GM23338 (cell line): Measurements from ENCODE around the gene SMURF1. TPM values are rescaled to one million over a fixed set of nuclear protein-coding genes. Genes with fewer than 3 reads are reported as not detected.

Experiments
- ATAC-seq: fragments of 200-7000 bp; cut with Tn5 transposase; 3 replicates; pipeline ENCODE4 v1.9.1; 2020
- DNase-seq: peaks from one replicate; pipeline ENCODE4 v3.0.0-alpha.2; 2015; ENCODE audit warnings: low spot score
- H2AFZ ChIP-seq: fragments of 200-600 bp; sonication (generic); 2 replicates; pipeline ENCODE4 v1.8.0; 2016; ENCODE audit warnings: antibody characterized with exemption, mild to moderate bottlenecking, moderate library complexity
- H3F3A ChIP-seq: fragments of 200-600 bp; sonication (generic); replicated peaks from 2 replicates; pipeline ENCODE4 v1.8.0; 2017; ENCODE audit warnings: antibody characterized with exemption, mixed run types, low read depth
- H3K27ac ChIP-seq: fragments of 200-600 bp; sonication (generic); 2 replicates; pipeline ENCODE4 v1.6.1; 2016; ENCODE audit warnings: low read depth
- H3K27me3 ChIP-seq: fragments of 200-600 bp; sonication (generic); 2 replicates; pipeline ENCODE4 v1.8.0; 2016; ENCODE audit warnings: mild to moderate bottlenecking, mixed run types, moderate library complexity; ENCODE audit not compliant: insufficient read depth
- H3K36me3 ChIP-seq: fragments of 200-600 bp; sonication (generic); 2 replicates; pipeline ENCODE4 v1.8.0; 2016; ENCODE audit warnings: mild to moderate bottlenecking; ENCODE audit not compliant: insufficient read depth
- H3K4me1 ChIP-seq: fragments of 200-600 bp; sonication (generic); 2 replicates; pipeline ENCODE4 v1.8.0; 2016; ENCODE audit warnings: mild to moderate bottlenecking, moderate library complexity; ENCODE audit not compliant: insufficient read depth
- H3K4me2 ChIP-seq: fragments of 200-600 bp; sonication (generic); 2 replicates; pipeline ENCODE4 v1.7.1; 2017; ENCODE audit warnings: mixed run types
- H3K4me3 ChIP-seq: fragments of 200-600 bp; sonication (generic); 2 replicates; pipeline ENCODE4 v1.6.1; 2016; ENCODE audit warnings: mixed run types
- H3K79me2 ChIP-seq: fragments of 200-600 bp; sonication (generic); replicated peaks from 2 replicates; pipeline ENCODE4 v1.8.0; 2017; ENCODE audit warnings: mild to moderate bottlenecking; ENCODE audit not compliant: insufficient read depth
- H3K9me2 ChIP-seq: fragments of 200-600 bp; sonication (generic); 2 replicates; pipeline ENCODE4 v1.8.0; 2017; ENCODE audit not compliant: insufficient read depth
- H4K20me1 ChIP-seq: fragments of 200-600 bp; sonication (generic); replicated peaks from 2 replicates; pipeline ENCODE4 v1.8.0; 2017; ENCODE audit warnings: mild to moderate bottlenecking; ENCODE audit not compliant: insufficient read depth
- H3K27ac Mint-ChIP-seq: 2 replicates; pipeline ENCODE4 v1.8.0; 2020; ENCODE audit warnings: inconsistent platforms, mild to moderate bottlenecking, moderate library complexity, mixed read lengths
- H3K27me3 Mint-ChIP-seq: 3 replicates; pipeline ENCODE4 v1.8.0; 2022; ENCODE audit warnings: low read depth, mild to moderate bottlenecking, moderate library complexity, mixed read lengths, inconsistent platforms; ENCODE audit not compliant: insufficient read depth, poor library complexity
- H3K36me3 Mint-ChIP-seq: 3 replicates; pipeline ENCODE4 v1.8.0; 2021; ENCODE audit warnings: low read depth, mild to moderate bottlenecking, inconsistent platforms, moderate library complexity, mixed read lengths
- H3K4me1 Mint-ChIP-seq: 3 replicates; pipeline ENCODE4 v1.8.0; 2020; ENCODE audit warnings: mild to moderate bottlenecking, inconsistent platforms, mixed read lengths
- H3K4me3 Mint-ChIP-seq: 3 replicates; pipeline ENCODE4 v1.8.0; 2021; ENCODE audit warnings: moderate library complexity, mild to moderate bottlenecking, inconsistent platforms, mixed read lengths
- H3K9me3 Mint-ChIP-seq: 3 replicates; pipeline ENCODE4 v1.8.0; 2020; ENCODE audit warnings: moderate library complexity, mild to moderate bottlenecking, inconsistent platforms, mixed read lengths
- CREB1 ChIP-seq: fragments of 250-450 bp; sonication (Bioruptor Pico); IDR thresholded peaks from 2 replicates; pipeline ENCODE4 v1.5.0; 2020; ENCODE audit warnings: low read depth, mild to moderate bottlenecking, moderate library complexity
- CTCF ChIP-seq, 2 experiments: fragments of 200-600 bp in 1 of 2; sonication (generic) in 1 of 2; conservative IDR thresholded peaks; 2 replicates each; pipeline versions ENCODE4 v1.5.1 to v1.6.1; 2016 to 2017; ENCODE audit warnings: antibody characterized with exemption in 2 of 2, low read depth in 2 of 2, mild to moderate bottlenecking in 2 of 2, moderate library complexity in 1 of 2
- ETS1 ChIP-seq: IDR thresholded peaks from 2 replicates; pipeline ENCODE4 v1.6.1; 2016; ENCODE audit warnings: antibody characterized with exemption
- EZH2 ChIP-seq: fragments of 200-600 bp; sonication (generic); IDR thresholded peaks from one replicate; pipeline ENCODE4 v1.8.0; 2017; ENCODE audit warnings: antibody characterized with exemption, mild to moderate bottlenecking, low read depth; ENCODE audit not compliant: unreplicated experiment
- EZH2phosphoT487 ChIP-seq: fragments of 200-600 bp; sonication (generic); IDR thresholded peaks from one replicate; pipeline ENCODE4 v1.8.1; 2018; ENCODE audit warnings: antibody characterized with exemption; ENCODE audit not compliant: unreplicated experiment
- JUNB ChIP-seq: IDR thresholded peaks from one replicate; pipeline ENCODE4 v1.6.1; 2016; ENCODE audit warnings: antibody characterized with exemption; ENCODE audit not compliant: unreplicated experiment
- NANOG ChIP-seq: IDR thresholded peaks from 2 replicates; pipeline ENCODE4 v1.6.1; 2016; ENCODE audit warnings: antibody characterized with exemption, borderline replicate concordance
- POLR2AphosphoS5 ChIP-seq: IDR thresholded peaks from 2 replicates; pipeline ENCODE4 v1.6.1; 2016; ENCODE audit warnings: antibody characterized with exemption, low read depth
- STAT1 ChIP-seq: IDR thresholded peaks from one replicate; pipeline ENCODE4 v1.6.1; 2016; ENCODE audit warnings: antibody characterized with exemption; ENCODE audit not compliant: unreplicated experiment
- ZNF114 ChIP-seq: fragments of 250-450 bp; sonication (Bioruptor Pico); IDR thresholded peaks from 2 replicates; pipeline ENCODE4 v1.5.0; 2020; ENCODE audit warnings: mild to moderate bottlenecking, moderate library complexity
- ZNF331 ChIP-seq: fragments of 250-450 bp; sonication (Bioruptor Pico); IDR thresholded peaks from 2 replicates; pipeline ENCODE4 v1.5.0; 2020; ENCODE audit warnings: low read depth, mild to moderate bottlenecking, moderate library complexity
- polyA plus RNA-seq: library from polyadenylated mRNA; unstranded; fragments of >200 nt; fragmentation: Nextera tagmentation; extraction: Ambion mirVana; gene quantifications from 2 replicates; pipeline ENCODE4 v1.2.1, GENCODE V29; 2016
- total RNA-seq: library from RNA; depleted of rRNA; stranded (reverse); fragments of >200 nt; shearing (Covaris generic); gene quantifications from 2 replicates; pipeline ENCODE4 v1.2.3, GENCODE V29; 2014
- TF ChIP-seq, protein P1 (sequence below): IDR thresholded peaks from one replicate; pipeline ENCODE4 v1.6.1; 2018; ENCODE audit warnings: antibody characterized with exemption; ENCODE audit not compliant: unreplicated experiment

Gene SMURF1
- total and polyA plus RNA-seq, 2 experiments from 2014 or later, result 5.8 to 23.9 TPM

DNA sequence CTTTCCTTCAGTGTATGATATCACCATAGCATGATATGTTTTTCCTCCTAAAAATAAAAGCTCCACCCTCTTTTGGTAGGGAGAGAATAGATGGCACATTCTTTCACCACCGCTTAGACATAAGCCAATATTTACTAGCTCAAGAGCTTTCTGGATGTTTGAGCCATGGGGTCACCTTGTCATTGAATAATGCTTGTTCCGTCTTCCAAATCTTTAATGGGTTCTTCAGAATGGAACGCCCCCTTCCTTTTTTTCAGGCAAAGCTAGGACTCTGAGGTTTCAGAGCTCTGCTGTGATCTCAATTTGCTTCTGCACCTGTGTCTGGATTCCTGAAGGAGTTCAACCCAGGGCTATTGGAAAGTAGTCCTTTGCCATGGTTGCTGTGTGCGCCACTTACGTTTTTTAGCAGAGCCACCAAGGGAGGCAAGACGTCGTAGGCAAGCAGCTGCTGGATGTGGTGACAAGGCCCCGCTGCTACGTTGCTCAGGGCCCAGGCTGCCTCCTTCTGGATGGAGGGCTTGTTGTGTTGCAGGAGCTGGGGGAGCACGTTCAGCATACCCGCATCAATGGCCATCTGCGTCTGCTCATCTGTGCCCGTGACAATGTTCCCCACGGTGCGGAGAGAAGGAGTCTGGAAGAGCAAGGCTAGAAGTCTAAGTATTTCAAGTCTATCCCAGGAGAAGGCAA, 40.8 kb upstream of the SMURF1 start:
- Histone ChIP-seq H2AFZ (peak overlapping the region; percentile 79; the same call in 1 of the 2 replicates), H3K4me3 (no peak overlapping the region), H3K27ac (no peak overlapping the region), H3K36me3 (no peaks in the 10 kb centered on the region), H3K27me3 (no peaks in the 10 kb centered on the region), H3F3A (no peaks in the 10 kb centered on the region), H3K4me1 (no peaks in the 10 kb centered on the region), H3K4me2 (no peak overlapping the region), H4K20me1 (no peaks in the 10 kb centered on the region), H3K9me2 (no peaks in the 10 kb centered on the region), H3K79me2 (no peaks in the 10 kb centered on the region)
- no peaks in the 10 kb centered on the region; the same call in 2 of the 3 replicates for H3K4me1 Mint-ChIP-seq
- no peak overlapping the region for H3K27ac Mint-ChIP-seq
- TF ChIP-seq CREB1 (CRISPR knock-in tag) (no peak), CTCF (conservative IDR thresholded peaks at IDR 0.05; ENCODE audit: low read depth in 2 of 2) (peak in 1 of 2 experiments; percentile 67; a peak in 2 of 4 replicates)
- TF ChIP-seq, protein P1, sequence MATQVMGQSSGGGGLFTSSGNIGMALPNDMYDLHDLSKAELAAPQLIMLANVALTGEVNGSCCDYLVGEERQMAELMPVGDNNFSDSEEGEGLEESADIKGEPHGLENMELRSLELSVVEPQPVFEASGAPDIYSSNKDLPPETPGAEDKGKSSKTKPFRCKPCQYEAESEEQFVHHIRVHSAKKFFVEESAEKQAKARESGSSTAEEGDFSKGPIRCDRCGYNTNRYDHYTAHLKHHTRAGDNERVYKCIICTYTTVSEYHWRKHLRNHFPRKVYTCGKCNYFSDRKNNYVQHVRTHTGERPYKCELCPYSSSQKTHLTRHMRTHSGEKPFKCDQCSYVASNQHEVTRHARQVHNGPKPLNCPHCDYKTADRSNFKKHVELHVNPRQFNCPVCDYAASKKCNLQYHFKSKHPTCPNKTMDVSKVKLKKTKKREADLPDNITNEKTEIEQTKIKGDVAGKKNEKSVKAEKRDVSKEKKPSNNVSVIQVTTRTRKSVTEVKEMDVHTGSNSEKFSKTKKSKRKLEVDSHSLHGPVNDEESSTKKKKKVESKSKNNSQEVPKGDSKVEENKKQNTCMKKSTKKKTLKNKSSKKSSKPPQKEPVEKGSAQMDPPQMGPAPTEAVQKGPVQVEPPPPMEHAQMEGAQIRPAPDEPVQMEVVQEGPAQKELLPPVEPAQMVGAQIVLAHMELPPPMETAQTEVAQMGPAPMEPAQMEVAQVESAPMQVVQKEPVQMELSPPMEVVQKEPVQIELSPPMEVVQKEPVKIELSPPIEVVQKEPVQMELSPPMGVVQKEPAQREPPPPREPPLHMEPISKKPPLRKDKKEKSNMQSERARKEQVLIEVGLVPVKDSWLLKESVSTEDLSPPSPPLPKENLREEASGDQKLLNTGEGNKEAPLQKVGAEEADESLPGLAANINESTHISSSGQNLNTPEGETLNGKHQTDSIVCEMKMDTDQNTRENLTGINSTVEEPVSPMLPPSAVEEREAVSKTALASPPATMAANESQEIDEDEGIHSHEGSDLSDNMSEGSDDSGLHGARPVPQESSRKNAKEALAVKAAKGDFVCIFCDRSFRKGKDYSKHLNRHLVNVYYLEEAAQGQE, result no peak
- no peaks in the 10 kb centered on the region; the same call in 2 of the 3 replicates for H3K9me3 Mint-ChIP-seq
- peak; percentile 41 for DNase-seq
- peak; percentile 84 for ATAC-seq
- H3K4me3 Mint-ChIP-seq, result no peak overlapping the region
- H3K27me3 Mint-ChIP-seq, result peaks cover 12% of the 10 kb centered on the region
- H3K36me3 Mint-ChIP-seq, result no peaks in the 10 kb centered on the region

DNA sequence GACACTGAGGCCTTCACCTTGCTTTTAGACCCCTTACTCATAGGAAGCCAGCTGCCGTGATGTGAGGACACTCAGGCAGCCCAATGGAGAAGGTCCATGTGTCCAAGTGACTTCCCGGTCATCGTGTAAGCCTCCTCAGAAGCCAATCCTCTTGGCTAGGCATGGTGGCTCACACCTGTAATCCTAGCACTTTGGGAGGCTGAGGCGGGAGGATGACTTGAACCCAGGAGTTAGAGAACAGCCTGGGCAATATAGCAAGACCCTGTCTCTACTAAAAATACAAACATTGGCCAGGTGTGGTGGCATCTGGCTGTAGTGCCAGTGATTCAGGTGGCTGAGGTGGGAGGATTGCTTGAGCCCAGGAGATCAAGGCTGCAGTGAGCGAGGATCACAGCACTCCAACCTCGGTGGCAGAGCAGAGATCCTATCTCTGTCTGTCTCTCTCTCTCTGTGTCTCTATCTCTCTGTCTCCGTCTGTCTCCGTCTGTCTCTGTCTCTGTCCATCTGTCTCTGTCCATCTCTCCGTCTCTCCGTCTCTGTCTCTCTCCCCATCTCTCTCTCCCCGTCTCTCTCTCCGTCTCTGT, 36.3 kb upstream of the SMURF1 start:
- no peak overlapping the region for H2AFZ ChIP-seq
- H3K4me3 ChIP-seq, result no peak overlapping the region
- no peak for ATAC-seq
- H3K27ac Mint-ChIP-seq, result no peak overlapping the region
- H3K4me1 ChIP-seq, result no peaks in the 10 kb centered on the region
- no peak overlapping the region for H3K4me2 ChIP-seq
- H3K9me3 Mint-ChIP-seq, result no peaks in the 10 kb centered on the region; the same call in 2 of the 3 replicates
- H3K4me1 Mint-ChIP-seq, result no peaks in the 10 kb centered on the region; the same call in 2 of the 3 replicates
- no peaks in the 10 kb centered on the region for H3K36me3 Mint-ChIP-seq
- H3K79me2 ChIP-seq, result no peaks in the 10 kb centered on the region
- no peaks in the 10 kb centered on the region for H3F3A ChIP-seq
- no peaks in the 10 kb centered on the region for H3K36me3 ChIP-seq
- no peak overlapping the region for H3K4me3 Mint-ChIP-seq
- peaks cover 3% of the 10 kb centered on the region for H3K27me3 Mint-ChIP-seq
- no peaks in the 10 kb centered on the region for H3K9me2 ChIP-seq
- no peak overlapping the region for H3K27ac ChIP-seq
- no peaks in the 10 kb centered on the region for H3K27me3 ChIP-seq
- no peak for DNase-seq
- no peaks in the 10 kb centered on the region for H4K20me1 ChIP-seq
- TF ChIP-seq EZH2phosphoT487 (no peak), STAT1 (no peak), CREB1 (CRISPR knock-in tag) (no peak), EZH2 (no peak), NANOG (no peak), ZNF114 (CRISPR knock-in tag) (no peak), POLR2AphosphoS5 (no peak), ZNF331 (CRISPR knock-in tag) (no peak), CTCF (conservative IDR thresholded peaks at IDR 0.05; ENCODE audit: low read depth in 2 of 2) (no peak), ETS1 (no peak), JUNB (no peak)
